OCI-LY7 (cell line): Measurements from ENCODE around the gene PRKN. TPM values are rescaled to one million over a fixed set of nuclear protein-coding genes. Genes with fewer than 3 reads are reported as not detected.

Source experiments
- BruUV-seq: library from RNA; stranded (reverse); fragments of 400-500 nt; replicated peaks from 2 replicates; lab custom pipeline; 2021; lab: Mats Ljungman, UMichigan
- CTCF ChIA-PET: fragments of 300-600 bp; sonication (Branson Sonifier 250); formaldehyde crosslinking; loops from one replicate; lab custom pipeline; 2022; ENCODE audit warnings: antibody characterized with exemption; ENCODE audit not compliant: unreplicated experiment; lab: Charles Lee
- POLR2A ChIA-PET: fragments of 300-600 bp; sonication (Branson Sonifier 250); formaldehyde crosslinking; loops from one replicate; lab custom pipeline; 2022; ENCODE audit warnings: antibody characterized with exemption; lab: Charles Lee
- DNase-seq: peaks from one replicate; pipeline ENCODE4 v3.0.0-alpha.2; 2015; ENCODE audit warnings: low spot score
- H2AFZ ChIP-seq: fragments of 200-600 bp; sonication (generic), shearing (Covaris generic); 2 replicates; pipeline ENCODE4 v1.6.1; 2014; ENCODE audit warnings: mild to moderate bottlenecking, antibody characterized with exemption, low read length, moderate library complexity
- H3K27ac ChIP-seq: fragments of 200-600 bp; sonication (generic); 2 replicates; pipeline ENCODE4 v1.5.1; 2014; ENCODE audit warnings: mixed run types, low read depth, mild to moderate bottlenecking, moderate library complexity, low read length, inconsistent platforms; ENCODE audit not compliant: poor library complexity, severe bottlenecking
- H3K36me3 ChIP-seq: fragments of 200-600 bp; sonication (generic); 2 replicates; pipeline ENCODE4 v1.6.1; 2014; ENCODE audit warnings: mild to moderate bottlenecking, antibody characterized with exemption, low read length, moderate library complexity, mixed read lengths; ENCODE audit not compliant: insufficient read depth
- H3K4me1 ChIP-seq: fragments of 200-600 bp; sonication (generic); 2 replicates; pipeline ENCODE4 v1.5.1; 2014; ENCODE audit warnings: mild to moderate bottlenecking, low read length; ENCODE audit not compliant: insufficient read depth, poor library complexity, severe bottlenecking
- H3K4me2 ChIP-seq: fragments of 200-600 bp; sonication (generic); 2 replicates; pipeline ENCODE4 v1.6.1; 2014; ENCODE audit warnings: mild to moderate bottlenecking, low read length
- H3K4me3 ChIP-seq: fragments of 200-600 bp; sonication (generic); 2 replicates; pipeline ENCODE4 v1.5.1; 2014; ENCODE audit warnings: mild to moderate bottlenecking, low read depth, low read length; ENCODE audit not compliant: poor library complexity, severe bottlenecking
- H3K79me2 ChIP-seq: fragments of 200-600 bp; sonication (generic); 2 replicates; pipeline ENCODE4 v1.6.1; 2016; ENCODE audit warnings: low read depth, mild to moderate bottlenecking, low read length, moderate library complexity, mixed read lengths; ENCODE audit not compliant: insufficient read depth
- H3K9me2 ChIP-seq: fragments of 200-600 bp; sonication (generic); 2 replicates; pipeline ENCODE4 v1.6.1; 2016; ENCODE audit warnings: mild to moderate bottlenecking, low read length, mixed read lengths; ENCODE audit not compliant: insufficient read depth
- H3K9me3 ChIP-seq: fragments of 200-600 bp; sonication (generic); 2 replicates; pipeline ENCODE4 v1.6.1; 2014; ENCODE audit warnings: mild to moderate bottlenecking, mixed run types, low read length, mixed read lengths
- H4K20me1 ChIP-seq: fragments of 200-600 bp; sonication (generic); 2 replicates; pipeline ENCODE4 v1.6.1; 2014; ENCODE audit warnings: mild to moderate bottlenecking, antibody characterized with exemption, low read length, moderate library complexity, mixed read lengths; ENCODE audit not compliant: insufficient read depth
- EZH2phosphoT487 ChIP-seq: fragments of 200-600 bp; sonication (generic); IDR thresholded peaks from 2 replicates; pipeline ENCODE4 v1.6.1; 2018; ENCODE audit warnings: low read depth, borderline replicate concordance, mild to moderate bottlenecking, mixed run types, antibody characterized with exemption, low read length, moderate library complexity, mixed read lengths
- intact Hi-C: fragments of 100-400 bp; cut with micrococcal nuclease; formaldehyde crosslinking; loops from one replicate; pipeline ENCODE4 v1.10.0; 2022; ENCODE audit not compliant: unreplicated experiment
- total RNA-seq, 2 experiments: library from RNA; depleted of rRNA in 1 of 2; stranded (reverse); fragments of >200 nt in 1 of 2; shearing (Covaris generic) in 1 of 2; gene quantifications; 2 replicates each; pipeline ENCODE4 v1.2.3, GENCODE V29; 2014 to 2022
- TF ChIP-seq, protein P1 (sequence below): fragments of 200-600 bp; sonication (generic); conservative IDR thresholded peaks from 2 replicates; pipeline ENCODE4 v1.5.1; 2014; ENCODE audit warnings: mild to moderate bottlenecking, antibody characterized with exemption, low read length, moderate library complexity, mixed read lengths

The PRKN gene
- total RNA-seq, 2 experiments from 2014 or later: 1.3 to 2.0 TPM

DNA sequence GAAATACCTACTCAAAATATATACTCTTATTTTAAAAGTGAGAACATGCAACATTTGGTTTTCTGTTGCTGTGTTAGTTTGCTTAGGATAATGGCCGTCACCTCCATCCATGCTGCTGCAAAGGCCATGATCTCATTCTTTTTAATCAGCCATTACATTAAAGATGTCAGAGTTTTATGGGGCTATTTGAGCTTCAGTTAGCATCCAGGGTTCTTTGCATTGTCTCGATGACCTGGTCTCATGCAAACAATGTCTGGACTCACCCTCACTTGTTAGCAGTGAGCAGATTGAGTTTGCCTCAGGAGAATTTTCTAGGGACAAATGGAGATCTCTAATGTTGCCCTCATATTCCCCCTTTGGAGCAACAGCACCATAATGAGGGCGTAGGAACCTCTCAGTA is 995.0 kb downstream of the PRKN start:
- no peak overlapping the region for H3K4me2 ChIP-seq
- no peak overlapping the region for H3K4me3 ChIP-seq
- H3K79me2 ChIP-seq: no peaks in the 10 kb centered on the region
- intact Hi-C loops: no loop called here
- ChIA-PET POLR2A (no interaction called here), CTCF (no interaction called here)
- no peaks in the 10 kb centered on the region for H4K20me1 ChIP-seq
- TF ChIP-seq, protein P1, sequence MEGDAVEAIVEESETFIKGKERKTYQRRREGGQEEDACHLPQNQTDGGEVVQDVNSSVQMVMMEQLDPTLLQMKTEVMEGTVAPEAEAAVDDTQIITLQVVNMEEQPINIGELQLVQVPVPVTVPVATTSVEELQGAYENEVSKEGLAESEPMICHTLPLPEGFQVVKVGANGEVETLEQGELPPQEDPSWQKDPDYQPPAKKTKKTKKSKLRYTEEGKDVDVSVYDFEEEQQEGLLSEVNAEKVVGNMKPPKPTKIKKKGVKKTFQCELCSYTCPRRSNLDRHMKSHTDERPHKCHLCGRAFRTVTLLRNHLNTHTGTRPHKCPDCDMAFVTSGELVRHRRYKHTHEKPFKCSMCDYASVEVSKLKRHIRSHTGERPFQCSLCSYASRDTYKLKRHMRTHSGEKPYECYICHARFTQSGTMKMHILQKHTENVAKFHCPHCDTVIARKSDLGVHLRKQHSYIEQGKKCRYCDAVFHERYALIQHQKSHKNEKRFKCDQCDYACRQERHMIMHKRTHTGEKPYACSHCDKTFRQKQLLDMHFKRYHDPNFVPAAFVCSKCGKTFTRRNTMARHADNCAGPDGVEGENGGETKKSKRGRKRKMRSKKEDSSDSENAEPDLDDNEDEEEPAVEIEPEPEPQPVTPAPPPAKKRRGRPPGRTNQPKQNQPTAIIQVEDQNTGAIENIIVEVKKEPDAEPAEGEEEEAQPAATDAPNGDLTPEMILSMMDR: no peak
- no peak for TF ChIP-seq EZH2phosphoT487
- H3K9me2 ChIP-seq: no peaks in the 10 kb centered on the region
- no peak for DNase-seq
- H3K9me3 ChIP-seq: no peaks in the 10 kb centered on the region
- no TSS peak for BruUV-seq
- H3K4me1 ChIP-seq: no peaks in the 10 kb centered on the region
- H3K36me3 ChIP-seq: no peaks in the 10 kb centered on the region
- H2AFZ ChIP-seq: no peak overlapping the region
- H3K27ac ChIP-seq: no peak overlapping the region

DNA sequence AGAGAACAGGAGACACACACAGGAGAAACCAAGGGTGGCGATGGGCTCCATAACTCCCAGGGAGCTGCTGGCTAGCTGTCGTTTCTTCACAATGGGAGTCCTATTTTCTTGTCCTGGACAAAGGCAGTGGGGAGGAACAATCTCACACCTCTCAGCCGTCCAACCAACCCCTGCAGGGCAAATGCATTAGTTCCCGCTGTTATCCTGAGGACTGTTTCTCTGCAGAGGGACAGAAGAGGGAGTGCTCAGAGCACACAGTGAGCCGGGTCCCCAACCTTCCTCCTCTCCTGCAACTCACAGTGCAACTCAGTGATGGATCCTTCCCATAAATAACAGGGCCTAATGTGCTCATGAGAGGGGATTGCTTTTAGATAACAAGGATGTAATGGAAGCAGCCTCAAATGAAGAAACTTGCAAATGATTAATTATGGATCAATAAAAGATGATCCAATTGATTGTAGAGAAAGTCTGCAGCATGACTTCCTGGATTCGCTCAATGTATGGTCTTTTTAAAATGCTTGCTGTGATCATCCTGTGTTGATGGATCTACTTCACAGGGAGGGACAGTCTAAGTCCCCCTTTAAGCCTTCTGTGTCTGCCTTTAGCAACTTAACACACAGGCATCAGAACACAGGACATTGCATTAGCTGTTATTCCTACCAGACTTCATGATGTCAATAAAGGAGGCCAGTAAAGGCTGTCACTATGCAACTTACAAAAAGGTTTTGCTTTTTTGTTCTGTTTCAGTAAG is 1000.3 kb downstream of the PRKN start:
- no peaks in the 10 kb centered on the region for H3K9me3 ChIP-seq
- no TSS peak for BruUV-seq
- no peaks in the 10 kb centered on the region for H4K20me1 ChIP-seq
- ChIA-PET POLR2A (no interaction called here), CTCF (no interaction called here)
- H2AFZ ChIP-seq: no peak overlapping the region
- H3K79me2 ChIP-seq: no peaks in the 10 kb centered on the region
- H3K4me1 ChIP-seq: no peaks in the 10 kb centered on the region
- intact Hi-C loops: no loop called here
- no peak overlapping the region for H3K27ac ChIP-seq
- TF ChIP-seq, protein P1: no peak
- TF ChIP-seq EZH2phosphoT487: no peak
- H3K4me3 ChIP-seq: no peak overlapping the region
- H3K36me3 ChIP-seq: no peaks in the 10 kb centered on the region
- H3K4me2 ChIP-seq: no peak overlapping the region
- no peak for DNase-seq
- no peaks in the 10 kb centered on the region for H3K9me2 ChIP-seq

DNA sequence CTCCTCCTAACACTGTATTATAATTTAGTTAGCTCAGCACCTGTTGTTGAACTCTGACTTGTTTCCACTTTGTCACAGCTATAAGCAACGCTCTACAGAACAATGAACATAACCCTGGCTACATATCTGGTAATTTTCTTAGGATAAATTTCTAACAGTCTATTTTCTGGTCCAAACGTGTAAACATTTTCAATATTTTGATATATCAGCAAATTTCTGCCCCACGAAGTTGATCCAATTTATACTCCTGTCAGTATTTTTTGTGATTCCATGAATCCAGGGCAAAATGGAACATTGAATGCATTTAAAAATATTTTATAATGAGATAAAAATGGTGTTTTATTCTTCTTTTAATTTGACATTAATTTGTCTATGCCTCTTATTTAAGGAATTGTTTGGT is 1005.2 kb downstream of the PRKN start:
- ChIA-PET CTCF (no interaction called here), POLR2A (interaction anchor here (1.2 kb wide), 1 partner anchor 20 kb away, joined by 3 read pairs; no protein-coding TSS in a partner anchor)
- TF ChIP-seq, protein P1: no peak
- TF ChIP-seq EZH2phosphoT487: no peak
- DNase-seq: no peak
- H3K4me3 ChIP-seq: no peak overlapping the region
- no peaks in the 10 kb centered on the region for H3K9me3 ChIP-seq
- no peaks in the 10 kb centered on the region for H3K9me2 ChIP-seq
- H4K20me1 ChIP-seq: no peaks in the 10 kb centered on the region
- H3K79me2 ChIP-seq: no peaks in the 10 kb centered on the region
- intact Hi-C loops: no loop called here
- H3K4me1 ChIP-seq: no peaks in the 10 kb centered on the region
- H3K27ac ChIP-seq: no peak overlapping the region
- no peaks in the 10 kb centered on the region for H3K36me3 ChIP-seq
- H2AFZ ChIP-seq: no peak overlapping the region
- H3K4me2 ChIP-seq: no peak overlapping the region
- no TSS peak for BruUV-seq
